UCSD-AML1 (cell line): ENCODE results near the gene KLF3.
A peak's percentile ranks its signal among the peaks of the same experiment; 100 is the strongest.

Experiments used
- DNase-seq: peaks from one replicate; lab custom pipeline; 2025; ENCODE audit not compliant: unreplicated experiment; lab: John Stamatoyannopoulos, UW

KLF3 gene

DNA sequence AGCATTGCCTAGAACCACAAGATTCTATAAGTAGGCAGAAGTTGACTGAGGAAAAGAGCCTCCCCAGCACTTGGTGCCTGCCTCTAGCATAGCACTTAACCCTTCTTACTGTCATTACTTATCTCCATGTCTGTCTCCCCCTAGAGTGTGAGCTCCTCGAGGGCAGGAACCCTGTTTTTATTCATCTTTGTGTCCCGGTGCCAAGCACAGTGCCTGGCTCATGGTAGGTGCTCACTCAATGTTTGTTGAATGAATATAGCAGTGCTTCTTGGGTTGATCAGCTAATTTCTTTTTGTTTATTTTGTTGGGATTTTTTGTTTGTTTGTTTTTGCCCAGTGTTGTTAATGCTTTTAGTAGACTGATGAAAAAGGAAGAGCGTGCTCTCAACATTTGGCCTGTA, 30.3 kb downstream of the KLF3 start:
- DNase-seq: no peak

- no peak for DNase-seq
Measured at GRCh38 chr4:38695809-38696208, 31.8 kb downstream of the KLF3 start.

GRCh38 chr4:38696697-38697096, 32.7 kb downstream of the KLF3 start:
- no peak for DNase-seq

DNA sequence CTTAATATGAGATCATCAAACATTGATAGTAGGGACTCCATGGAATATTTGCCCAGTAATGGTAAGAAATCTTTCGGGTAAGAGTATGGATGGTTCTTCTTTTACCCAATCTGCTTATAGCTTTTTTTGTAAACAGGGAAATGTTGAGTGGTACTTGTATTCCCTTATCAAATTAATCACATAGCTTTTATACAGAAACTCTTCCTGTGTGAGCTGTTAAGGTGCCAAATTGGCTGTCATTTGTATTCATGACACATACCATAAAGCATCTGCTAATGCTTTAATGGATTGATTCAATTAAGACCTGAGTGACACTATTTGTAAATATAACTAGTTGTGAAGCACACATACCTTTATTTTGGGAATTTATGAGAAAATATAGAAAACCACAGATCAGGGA, 34.2 kb downstream of the KLF3 start:
- DNase-seq: no peak

DNA sequence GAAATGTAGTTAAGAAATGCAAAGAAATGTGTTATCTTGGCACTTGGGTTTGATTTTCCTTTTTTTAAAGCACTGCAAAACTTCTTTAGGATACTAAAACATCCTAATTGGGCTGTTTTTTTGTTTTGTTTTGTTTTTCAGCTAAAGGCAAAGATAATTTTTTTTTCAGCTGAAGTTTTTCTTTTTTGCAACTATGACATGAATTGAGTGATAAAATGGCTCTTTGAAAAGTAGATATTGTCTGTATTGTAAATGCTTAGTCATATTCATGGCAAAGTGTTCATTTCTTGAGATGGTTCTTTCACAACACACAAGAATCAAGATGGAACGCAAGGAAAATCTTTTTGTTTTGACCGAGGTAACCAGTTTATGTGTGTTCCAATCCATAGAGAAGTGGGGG, 35.1 kb downstream of the KLF3 start:
- DNase-seq: no peak

GRCh38 chr4:38703635-38704034, 39.6 kb downstream of the KLF3 start:
- no peak for DNase-seq

- no peak for DNase-seq
Measured at GRCh38 chr4:38704622-38705154, 40.7 kb downstream of the KLF3 start.

- no peak for DNase-seq
Measured at GRCh38 chr4:38706301-38706700, 42.3 kb downstream of the KLF3 start.

- no peak for DNase-seq
Measured at GRCh38 chr4:38710053-38710452, 46.1 kb downstream of the KLF3 start.

- no peak for DNase-seq
Measured at GRCh38 chr4:38711066-38711465, 47.1 kb downstream of the KLF3 start.

GRCh38 chr4:38715050-38715449, 51.1 kb downstream of the KLF3 start:
- DNase-seq: no peak

DNA sequence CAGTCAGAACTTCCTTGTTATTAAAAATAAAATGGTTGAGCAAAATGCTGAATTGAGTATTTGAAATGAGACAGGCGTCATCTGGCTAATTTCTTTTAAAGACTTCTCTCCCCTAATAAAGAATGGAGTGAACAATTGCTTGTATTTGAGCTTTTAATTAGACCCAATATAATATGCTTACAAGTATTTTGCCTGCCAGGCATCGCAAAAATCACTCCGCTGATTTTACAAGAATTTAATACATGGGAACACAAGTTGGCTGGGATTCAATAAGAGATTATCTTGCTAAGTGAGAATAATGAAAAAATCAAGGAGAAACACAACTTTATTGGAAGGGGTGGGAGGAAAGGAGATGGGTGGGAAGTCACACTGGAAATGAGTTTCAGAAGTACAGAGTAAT, 52.3 kb downstream of the KLF3 start:
- no peak for DNase-seq

DNA sequence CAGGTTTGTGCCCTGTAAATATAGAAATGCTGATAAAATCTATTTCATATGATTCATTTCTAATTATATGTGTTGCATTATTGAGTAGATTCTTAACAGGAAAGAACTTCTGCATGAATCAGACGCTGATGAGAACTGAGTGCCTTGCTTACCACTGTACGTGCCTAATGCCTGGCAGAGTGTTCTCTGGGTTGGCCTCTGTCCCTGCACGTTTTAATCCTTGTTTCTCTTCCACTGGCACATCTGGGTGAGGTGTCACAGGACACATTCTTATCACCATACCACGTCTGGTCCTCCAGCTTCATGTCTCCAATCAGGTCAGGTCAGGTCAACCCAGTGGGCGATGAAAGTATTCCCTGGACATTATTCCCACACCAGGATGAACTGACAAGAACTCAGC, 53.6 kb downstream of the KLF3 start:
- no peak for DNase-seq

- no peak for DNase-seq
Measured at GRCh38 chr4:38723114-38723513, 59.1 kb downstream of the KLF3 start.

GRCh38 chr4:38723726-38724474, 59.9 kb downstream of the KLF3 start:
- DNase-seq: peak; percentile 51

DNA sequence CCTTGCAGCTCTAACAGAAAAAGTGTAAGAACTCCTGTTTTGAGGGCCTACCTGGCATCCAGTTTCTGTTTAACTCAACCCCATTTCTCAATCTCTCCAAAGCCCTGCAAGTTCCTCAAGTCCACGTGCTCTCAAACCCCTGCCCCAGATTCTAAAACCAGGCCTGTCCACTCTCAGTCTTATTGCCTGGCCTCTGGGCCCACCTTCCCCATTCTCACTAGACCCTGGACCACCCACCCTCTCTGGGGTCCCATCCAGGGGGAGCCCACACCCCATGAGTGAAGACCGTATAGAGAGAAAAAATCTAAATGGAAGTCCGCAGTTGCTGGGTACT, 60.4 kb downstream of the KLF3 start:
- DNase-seq: no peak

DNA sequence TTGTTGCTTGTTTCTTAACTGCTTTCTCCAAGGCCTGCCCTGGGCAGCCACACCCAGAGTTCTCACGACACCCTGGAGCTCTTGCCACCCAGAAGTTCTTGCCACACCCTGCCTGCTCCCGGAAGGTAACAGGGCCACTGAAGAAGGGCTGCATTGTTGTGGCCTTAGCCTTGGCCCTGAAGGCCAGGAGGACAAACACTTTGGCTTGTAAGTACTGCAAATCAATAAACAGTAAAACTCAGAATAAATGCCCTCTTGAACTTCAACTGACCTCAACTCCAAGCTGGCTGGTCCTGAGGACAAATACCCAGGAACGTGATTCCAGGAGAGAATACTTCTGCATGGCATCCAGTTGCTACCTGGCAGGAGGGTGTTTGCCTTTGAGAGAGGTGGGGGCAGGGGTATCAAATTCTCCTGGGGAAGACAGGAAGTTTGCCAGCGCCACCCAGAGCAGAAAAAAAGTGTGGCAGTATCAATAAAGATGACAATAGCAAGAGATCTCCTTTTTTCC, 64.7 kb downstream of the KLF3 start:
- DNase-seq: no peak

DNA sequence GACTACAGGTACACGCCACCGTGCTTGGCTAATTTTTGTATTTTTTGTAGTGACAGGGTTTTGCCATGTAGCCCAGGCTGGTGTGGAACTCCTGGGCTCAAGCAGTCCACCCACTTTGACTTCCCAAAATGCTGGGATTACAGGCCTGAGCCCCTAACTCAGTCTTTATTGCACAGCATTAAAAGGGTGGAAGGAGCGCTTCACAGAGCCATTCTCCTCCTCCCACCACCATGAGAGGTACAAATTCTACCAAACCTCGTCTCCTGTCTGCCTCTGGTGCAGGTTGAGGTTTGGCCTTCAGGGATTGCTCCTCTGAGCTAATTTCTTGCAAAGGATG, 66.5 kb downstream of the KLF3 start:
- DNase-seq: no peak

- peak; percentile 84 for DNase-seq
Measured at GRCh38 chr4:38730830-38731646, 67.0 kb downstream of the KLF3 start.

DNA sequence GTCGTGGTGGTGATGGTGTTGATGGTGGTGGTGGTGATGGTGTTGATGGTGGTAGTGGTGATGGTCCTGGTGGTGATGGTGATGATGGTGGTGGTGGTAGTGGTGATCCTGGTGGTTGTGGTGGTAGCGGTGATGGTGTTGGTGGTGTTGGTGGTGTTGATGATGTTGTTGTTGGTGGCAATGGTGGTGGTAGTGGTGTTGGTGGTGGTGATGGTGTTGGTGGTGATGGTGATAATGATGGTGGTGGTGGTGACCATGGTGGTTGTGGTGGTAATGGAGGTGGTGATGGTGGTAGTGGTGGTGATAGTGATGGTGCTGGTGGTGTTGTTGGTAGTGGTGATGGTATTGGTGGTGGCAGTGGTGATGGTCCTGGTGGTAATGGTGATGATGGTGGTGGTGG, 69.7 kb downstream of the KLF3 start:
- no peak for DNase-seq

DNA sequence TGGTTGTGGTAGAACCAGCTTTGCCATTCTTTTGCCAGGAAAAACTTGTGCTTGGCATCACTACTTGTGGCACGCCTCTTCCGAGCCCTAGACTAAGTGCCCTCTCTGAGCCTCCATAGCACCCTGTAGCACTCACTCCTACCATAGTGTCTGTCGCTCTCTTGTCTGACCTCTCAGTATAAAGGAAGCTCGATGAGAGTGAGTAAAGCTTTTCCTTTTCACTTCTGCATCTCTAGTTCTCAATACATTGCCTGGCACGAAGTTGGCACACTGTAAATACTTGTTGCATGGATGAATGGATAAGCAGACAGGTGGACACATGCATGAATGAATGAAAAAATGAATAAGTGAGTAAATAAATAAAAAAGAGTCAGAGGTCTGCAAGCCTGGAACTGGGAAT, 70.4 kb downstream of the KLF3 start:
- DNase-seq: no peak

DNA sequence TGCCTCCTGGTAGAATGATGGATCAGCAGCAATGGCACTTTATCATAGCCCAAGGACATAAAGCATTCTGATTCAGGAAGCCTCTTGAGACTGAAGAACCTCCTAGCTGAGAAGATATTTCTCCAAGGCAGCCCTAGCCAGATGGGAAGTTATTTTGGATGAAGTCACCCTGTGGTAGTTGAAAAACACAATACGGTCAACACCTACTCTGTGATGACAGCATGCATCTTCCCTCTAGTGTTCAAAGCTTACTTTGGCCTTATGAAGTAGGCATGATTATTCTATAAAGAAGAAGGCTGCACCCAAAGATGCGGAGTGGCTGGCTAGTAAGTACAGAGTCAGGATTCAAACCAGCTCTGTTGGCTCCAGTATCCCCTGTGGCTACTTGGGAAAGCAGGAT, 70.9 kb downstream of the KLF3 start:
- no peak for DNase-seq
